ENCODE measurements around the gene NRXN3.

NRXN3 gene

GRCh38 chr14:78238141-78238540, 68.0 kb downstream of the NRXN3 start:
- Histone ChIP-seq H3K4me3 (ENCODE audit: insufficient read depth, low read depth, low read length) (no peak overlapping the region), H3K4me1 (ENCODE audit: control insufficient read depth, insufficient read depth, low read length) (no peaks in the 10 kb centered on the region), H3K36me3 (ENCODE audit: control insufficient read depth, insufficient read depth, low read length) (no peaks in the 10 kb centered on the region), H3K9me3 (ENCODE audit: control insufficient read depth, low read length) (no peaks in the 10 kb centered on the region), H3K27ac (ENCODE audit: insufficient read depth, low read depth, low read length, poor library complexity, severe bottlenecking) (no peak overlapping the region), H3K27me3 (ENCODE audit: control insufficient read depth, insufficient read depth, low read length, poor library complexity, severe bottlenecking) (no peaks in the 10 kb centered on the region)
- WGBS, 2 experiments: 94% methylated on average over 10 of the region's 10 CpGs

GRCh38 chr14:78240567-78240966, 70.4 kb downstream of the NRXN3 start:
- H3K36me3 ChIP-seq (ENCODE audit: control insufficient read depth, insufficient read depth, low read length): no peaks in the 10 kb centered on the region
- 91 to 92% methylated on average over 3 of the region's 3 CpGs for WGBS, 2 experiments
- no peak overlapping the region for H3K4me3 ChIP-seq (ENCODE audit: insufficient read depth, low read depth, low read length)
- H3K9me3 ChIP-seq (ENCODE audit: control insufficient read depth, low read length): no peaks in the 10 kb centered on the region
- H3K27me3 ChIP-seq (ENCODE audit: control insufficient read depth, insufficient read depth, low read length, poor library complexity, severe bottlenecking): no peaks in the 10 kb centered on the region
- no peaks in the 10 kb centered on the region for H3K4me1 ChIP-seq (ENCODE audit: control insufficient read depth, insufficient read depth, low read length)
- no peak overlapping the region for H3K27ac ChIP-seq (ENCODE audit: insufficient read depth, low read depth, low read length, poor library complexity, severe bottlenecking)

GRCh38 chr14:78242086-78242485, 71.9 kb downstream of the NRXN3 start:
- 92 to 95% methylated on average over 5 of the region's 5 CpGs for whole genome bisulfite sequencing, 2 experiments
- Histone ChIP-seq H3K27ac (ENCODE audit: insufficient read depth, low read depth, low read length, poor library complexity, severe bottlenecking) (no peak overlapping the region), H3K36me3 (ENCODE audit: control insufficient read depth, insufficient read depth, low read length) (no peaks in the 10 kb centered on the region), H3K4me3 (ENCODE audit: insufficient read depth, low read depth, low read length) (no peak overlapping the region), H3K9me3 (ENCODE audit: control insufficient read depth, low read length) (no peaks in the 10 kb centered on the region), H3K4me1 (ENCODE audit: control insufficient read depth, insufficient read depth, low read length) (no peaks in the 10 kb centered on the region), H3K27me3 (ENCODE audit: control insufficient read depth, insufficient read depth, low read length, poor library complexity, severe bottlenecking) (no peaks in the 10 kb centered on the region)

- H3K27ac ChIP-seq (ENCODE audit: insufficient read depth, low read depth, low read length, poor library complexity, severe bottlenecking): no peak overlapping the region
- WGBS, 2 experiments: 94 to 95% methylated on average over 20 of the region's 20 CpGs
- no peaks in the 10 kb centered on the region for H3K27me3 ChIP-seq (ENCODE audit: control insufficient read depth, insufficient read depth, low read length, poor library complexity, severe bottlenecking)
- H3K9me3 ChIP-seq (ENCODE audit: control insufficient read depth, low read length): no peaks in the 10 kb centered on the region
- no peaks in the 10 kb centered on the region for H3K4me1 ChIP-seq (ENCODE audit: control insufficient read depth, insufficient read depth, low read length)
- no peaks in the 10 kb centered on the region for H3K36me3 ChIP-seq (ENCODE audit: control insufficient read depth, insufficient read depth, low read length)
- H3K4me3 ChIP-seq (ENCODE audit: insufficient read depth, low read depth, low read length): no peak overlapping the region
Measured at GRCh38 chr14:78243187-78243586, 73.0 kb downstream of the NRXN3 start.

- Histone ChIP-seq H3K27ac (ENCODE audit: insufficient read depth, low read depth, low read length, poor library complexity, severe bottlenecking) (no peak overlapping the region), H3K9me3 (ENCODE audit: control insufficient read depth, low read length) (no peaks in the 10 kb centered on the region)
- 89 to 94% methylated on average over 1 of the region's 1 CpG for WGBS, 2 experiments
Measured at GRCh38 chr14:78245238-78245637, 75.1 kb downstream of the NRXN3 start.

GRCh38 chr14:78248501-78249090, 78.4 kb downstream of the NRXN3 start:
- Histone ChIP-seq H3K27ac (ENCODE audit: insufficient read depth, low read depth, low read length, poor library complexity, severe bottlenecking) (no peak overlapping the region), H3K4me3 (ENCODE audit: insufficient read depth, low read depth, low read length) (no peak overlapping the region), H3K36me3 (ENCODE audit: control insufficient read depth, insufficient read depth, low read length) (no peaks in the 10 kb centered on the region), H3K9me3 (ENCODE audit: control insufficient read depth, low read length) (no peaks in the 10 kb centered on the region), H3K27me3 (ENCODE audit: control insufficient read depth, insufficient read depth, low read length, poor library complexity, severe bottlenecking) (no peaks in the 10 kb centered on the region), H3K4me1 (ENCODE audit: control insufficient read depth, insufficient read depth, low read length) (peaks cover 11% of the 10 kb centered on the region)
- 29 to 34% methylated on average over 3 of the region's 3 CpGs for WGBS, 2 experiments

More at GRCh38 chr14:78245238-78245637, 75.1 kb downstream of the NRXN3 start:
- H3K36me3 ChIP-seq (ENCODE audit: control insufficient read depth, insufficient read depth, low read length): no peaks in the 10 kb centered on the region
- peaks cover 11% of the 10 kb centered on the region for H3K4me1 ChIP-seq (ENCODE audit: control insufficient read depth, insufficient read depth, low read length)
- H3K27me3 ChIP-seq (ENCODE audit: control insufficient read depth, insufficient read depth, low read length, poor library complexity, severe bottlenecking): no peaks in the 10 kb centered on the region
- no peak overlapping the region for H3K4me3 ChIP-seq (ENCODE audit: insufficient read depth, low read depth, low read length)

GRCh38 chr14:78251308-78251707, 81.1 kb downstream of the NRXN3 start:
- Histone ChIP-seq H3K27me3 (ENCODE audit: control insufficient read depth, insufficient read depth, low read length, poor library complexity, severe bottlenecking) (no peaks in the 10 kb centered on the region), H3K4me3 (ENCODE audit: insufficient read depth, low read depth, low read length) (no peak overlapping the region), H3K27ac (ENCODE audit: insufficient read depth, low read depth, low read length, poor library complexity, severe bottlenecking) (no peak overlapping the region), H3K9me3 (ENCODE audit: control insufficient read depth, low read length) (no peaks in the 10 kb centered on the region), H3K4me1 (ENCODE audit: control insufficient read depth, insufficient read depth, low read length) (peaks cover 11% of the 10 kb centered on the region), H3K36me3 (ENCODE audit: control insufficient read depth, insufficient read depth, low read length) (no peaks in the 10 kb centered on the region)
- 91 to 92% methylated on average over 4 to 5 of the region's 5 CpGs for WGBS, 2 experiments

GRCh38 chr14:78253986-78254385, 83.8 kb downstream of the NRXN3 start:
- H3K36me3 ChIP-seq (ENCODE audit: control insufficient read depth, insufficient read depth, low read length): no peaks in the 10 kb centered on the region
- 92 to 93% methylated on average over 3 of the region's 3 CpGs for WGBS, 2 experiments
- H3K4me1 ChIP-seq (ENCODE audit: control insufficient read depth, insufficient read depth, low read length): peaks cover 3% of the 10 kb centered on the region
- no peaks in the 10 kb centered on the region for H3K9me3 ChIP-seq (ENCODE audit: control insufficient read depth, low read length)
- H3K27ac ChIP-seq (ENCODE audit: insufficient read depth, low read depth, low read length, poor library complexity, severe bottlenecking): no peak overlapping the region
- no peaks in the 10 kb centered on the region for H3K27me3 ChIP-seq (ENCODE audit: control insufficient read depth, insufficient read depth, low read length, poor library complexity, severe bottlenecking)
- H3K4me3 ChIP-seq (ENCODE audit: insufficient read depth, low read depth, low read length): no peak overlapping the region

- Histone ChIP-seq H3K9me3 (ENCODE audit: control insufficient read depth, low read length) (no peaks in the 10 kb centered on the region), H3K4me3 (ENCODE audit: insufficient read depth, low read depth, low read length) (no peak overlapping the region), H3K36me3 (ENCODE audit: control insufficient read depth, insufficient read depth, low read length) (no peaks in the 10 kb centered on the region), H3K27ac (ENCODE audit: insufficient read depth, low read depth, low read length, poor library complexity, severe bottlenecking) (no peak overlapping the region), H3K4me1 (ENCODE audit: control insufficient read depth, insufficient read depth, low read length) (no peaks in the 10 kb centered on the region), H3K27me3 (ENCODE audit: control insufficient read depth, insufficient read depth, low read length, poor library complexity, severe bottlenecking) (no peaks in the 10 kb centered on the region)
- 87 to 91% methylated on average over 9 of the region's 9 CpGs for WGBS, 2 experiments
Measured at GRCh38 chr14:78254911-78255461, 84.8 kb downstream of the NRXN3 start.

- H3K36me3 ChIP-seq (ENCODE audit: control insufficient read depth, insufficient read depth, low read length): no peaks in the 10 kb centered on the region
- no peaks in the 10 kb centered on the region for H3K4me1 ChIP-seq (ENCODE audit: control insufficient read depth, insufficient read depth, low read length)
- no peaks in the 10 kb centered on the region for H3K9me3 ChIP-seq (ENCODE audit: control insufficient read depth, low read length)
- H3K27ac ChIP-seq (ENCODE audit: insufficient read depth, low read depth, low read length, poor library complexity, severe bottlenecking): no peak overlapping the region
- H3K27me3 ChIP-seq (ENCODE audit: control insufficient read depth, insufficient read depth, low read length, poor library complexity, severe bottlenecking): no peaks in the 10 kb centered on the region
- H3K4me3 ChIP-seq (ENCODE audit: insufficient read depth, low read depth, low read length): no peak overlapping the region
- WGBS, 2 experiments: 85 to 86% methylated on average over 6 of the region's 6 CpGs
Measured at GRCh38 chr14:78259831-78260230, 89.7 kb downstream of the NRXN3 start.
